ENCODE results near the gene MIER2.
"Not testable (repeated sequence)": the region's sequence is repeated elsewhere in the genome, so short reads cannot be mapped to it uniquely, and the experiment has no call there.

MIER2 gene

GRCh38 chr19:355536-355935 lies 10.9 kb upstream of the MIER2 start:
- not testable (repeated sequence) for DNase-seq (ENCODE audit: low spot score)

GRCh38 chr19:355134-355533 lies 10.5 kb upstream of the MIER2 start:
- no peak for DNase-seq (ENCODE audit: low spot score)

- no peak for DNase-seq (ENCODE audit: low spot score)
Measured at GRCh38 chr19:351976-352625, 7.5 kb upstream of the MIER2 start.

- no peak for DNase-seq (ENCODE audit: low spot score)
Measured at GRCh38 chr19:347946-348861, 3.6 kb upstream of the MIER2 start.

- no peak for DNase-seq (ENCODE audit: low spot score)
Measured at GRCh38 chr19:345320-345879, 804 bp upstream of the MIER2 start.

- peak; percentile 7 for DNase-seq (ENCODE audit: low spot score)
Measured at GRCh38 chr19:343941-344624, 513 bp downstream of the MIER2 start.

GRCh38 chr19:343451-343931 lies 1.1 kb downstream of the MIER2 start:
- DNase-seq (ENCODE audit: low spot score): no peak

GRCh38 chr19:342801-343421 lies 1.7 kb downstream of the MIER2 start:
- no peak for DNase-seq (ENCODE audit: low spot score)

- no peak for DNase-seq (ENCODE audit: low spot score)
Measured at GRCh38 chr19:342128-342455, 2.5 kb downstream of the MIER2 start.

GRCh38 chr19:341386-342127 lies 3.0 kb downstream of the MIER2 start:
- no peak for DNase-seq (ENCODE audit: low spot score)

GRCh38 chr19:340620-341385 lies 3.8 kb downstream of the MIER2 start:
- DNase-seq (ENCODE audit: low spot score): no peak

- no peak for DNase-seq (ENCODE audit: low spot score)
Measured at GRCh38 chr19:339262-339887, 5.2 kb downstream of the MIER2 start.

GRCh38 chr19:338421-338820 lies 6.2 kb downstream of the MIER2 start:
- DNase-seq (ENCODE audit: low spot score): no peak

GRCh38 chr19:336067-336614 lies 8.5 kb downstream of the MIER2 start:
- no peak for DNase-seq (ENCODE audit: low spot score)

- DNase-seq (ENCODE audit: low spot score): no peak
Measured at GRCh38 chr19:335486-336066, 9.0 kb downstream of the MIER2 start.

- DNase-seq (ENCODE audit: low spot score): no peak
Measured at GRCh38 chr19:335072-335471, 9.5 kb downstream of the MIER2 start.

- DNase-seq (ENCODE audit: low spot score): no peak
Measured at GRCh38 chr19:334296-335071, 10.1 kb downstream of the MIER2 start.

- DNase-seq (ENCODE audit: low spot score): no peak
Measured at GRCh38 chr19:330503-330902, 14.1 kb downstream of the MIER2 start.

- no peak for DNase-seq (ENCODE audit: low spot score)
Measured at GRCh38 chr19:329876-330275, 14.7 kb downstream of the MIER2 start.

All from CD4-positive, alpha-beta T cell treated with Interleukin-2 at 100 ng/mL for 4 hours (primary cell).